Stimulated activated CD4-positive, alpha-beta T cell treated with anti-CD3 and anti-CD28 coated beads, Interleukin-12 subunit alpha, Interleukin-12 subunit beta, amount 100 ng/mL, for 48 hours (primary cell): Measurements from ENCODE around the gene CCM2.
A peak's percentile ranks its signal among the peaks of the same experiment; 100 is the strongest.
"Not testable (repeated sequence)": the region's sequence is repeated elsewhere in the genome, so short reads cannot be mapped to it uniquely, and the experiment has no call there.

Source experiments
- DNase-seq, 3 donors: peaks; one replicate each; pipeline ENCODE4 v3.0.0-alpha.2; 2020; ENCODE audit warnings: low read depth in 2 of 3, low spot score in 1 of 3

CCM2 gene

GRCh38 chr7:45098983-45099839, 99.2 kb downstream of the CCM2 start:
- no peak for DNase-seq

GRCh38 chr7:45099891-45100760, 100.1 kb downstream of the CCM2 start:
- DNase-seq, result no peak

- no peak for DNase-seq
Measured at GRCh38 chr7:45100761-45101480, 100.9 kb downstream of the CCM2 start.

DNA sequence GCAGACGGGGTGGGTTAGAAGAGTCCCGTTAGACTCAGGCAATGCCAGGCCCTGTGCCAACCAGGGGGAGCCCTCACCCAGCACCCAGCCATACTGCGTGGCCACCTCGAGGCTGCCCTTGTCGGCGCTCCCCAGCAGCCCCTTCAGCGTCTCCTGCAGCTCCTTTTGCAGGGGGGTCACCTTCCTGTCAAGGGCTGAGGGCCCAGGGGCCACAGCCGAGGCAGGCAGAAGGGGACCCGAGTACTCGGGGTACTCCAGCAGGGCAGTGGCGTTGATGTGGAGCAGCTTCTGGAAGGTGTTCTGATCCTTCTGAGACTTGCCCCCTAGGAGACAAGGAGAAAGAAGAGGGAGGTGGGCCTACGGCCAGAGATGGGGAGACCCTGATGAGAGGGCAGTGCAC, 101.7 kb downstream of the CCM2 start:
- no peak for DNase-seq

DNA sequence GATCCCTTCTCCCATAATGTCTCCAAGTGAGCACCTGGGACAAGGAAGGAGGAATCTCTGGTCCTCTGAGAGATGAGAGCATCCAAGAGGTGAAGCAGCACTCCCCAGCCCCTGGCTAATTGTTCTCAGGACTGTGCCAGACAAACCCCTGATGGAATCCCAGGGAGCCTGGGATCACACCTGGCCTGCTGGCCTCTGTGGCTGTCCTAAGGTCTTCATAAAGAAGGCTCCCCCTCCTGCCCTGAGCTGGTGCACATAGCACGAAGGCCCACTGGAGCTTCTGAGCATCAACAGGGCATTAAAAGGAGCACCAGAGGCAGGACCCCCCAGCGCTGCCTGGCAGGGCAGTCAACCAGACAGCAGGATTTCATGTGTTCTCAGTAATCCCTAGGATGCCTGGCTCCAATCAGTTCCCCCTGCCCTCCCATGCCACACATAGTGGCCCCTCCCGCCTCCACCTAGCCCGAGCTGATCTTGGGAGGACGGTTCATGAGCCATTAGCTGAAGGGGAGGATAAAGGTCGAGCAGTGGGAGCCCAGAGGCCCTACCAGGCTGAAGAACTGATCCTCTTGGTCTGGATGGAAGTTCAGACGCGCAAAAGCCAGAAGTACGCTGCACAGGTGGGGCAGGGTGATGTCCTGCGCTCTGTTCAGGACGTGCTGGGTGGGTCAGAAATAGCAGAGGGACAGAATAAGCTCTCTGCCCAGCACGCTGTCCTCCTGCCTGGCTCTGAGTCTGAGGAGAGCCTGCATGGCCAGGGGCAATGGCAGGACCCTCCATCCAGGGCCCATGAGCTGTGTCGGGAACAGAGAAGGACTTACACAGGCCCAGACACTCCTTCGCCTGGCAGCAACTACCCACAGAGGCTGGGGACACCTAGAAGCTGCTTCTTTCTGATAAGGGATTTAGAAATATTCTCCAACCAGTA, 103.0 kb downstream of the CCM2 start:
- no peak for DNase-seq

DNA sequence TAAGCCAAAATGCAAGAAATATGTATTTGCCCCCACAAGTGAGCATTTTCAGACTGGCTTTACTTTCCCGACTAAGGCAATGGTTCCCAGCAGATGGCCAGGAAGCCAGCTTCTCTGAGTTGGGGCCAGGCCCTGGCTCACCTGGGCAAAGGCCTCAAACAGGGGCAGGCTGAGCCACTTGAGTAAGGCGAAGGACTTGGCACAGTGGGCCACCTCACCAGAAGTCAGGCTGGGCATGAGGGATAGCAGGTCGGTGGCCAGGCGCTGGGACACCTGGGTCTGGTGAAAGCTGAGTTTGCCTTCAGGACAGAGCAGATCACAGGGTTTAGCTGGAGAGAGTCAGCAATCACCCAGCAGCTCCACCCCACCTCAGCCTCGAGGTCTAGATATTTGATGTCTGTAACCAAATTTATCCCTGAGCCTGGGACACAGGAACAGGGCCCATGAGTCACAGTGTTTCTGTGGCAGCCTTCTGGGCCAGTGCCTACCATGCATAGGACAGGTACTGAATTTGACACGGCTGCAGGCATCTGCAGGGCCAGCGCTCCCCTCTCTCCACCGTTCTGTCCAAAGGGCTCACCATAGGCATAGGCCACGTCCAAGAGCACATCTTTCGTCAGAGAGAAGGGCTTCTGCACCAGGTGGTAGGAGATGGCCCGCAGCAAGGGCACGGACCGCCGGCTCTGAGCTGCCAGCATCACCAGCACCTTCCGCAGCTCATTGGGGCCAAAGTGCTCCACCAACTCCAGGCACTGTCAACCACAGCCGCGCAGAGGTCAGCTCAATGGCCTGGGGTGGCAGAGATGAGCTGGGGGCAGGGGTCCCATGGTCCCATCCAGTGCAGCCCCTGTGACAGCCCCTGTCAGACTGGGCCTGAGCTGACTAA, 104.2 kb downstream of the CCM2 start:
- no peak for DNase-seq

DNA sequence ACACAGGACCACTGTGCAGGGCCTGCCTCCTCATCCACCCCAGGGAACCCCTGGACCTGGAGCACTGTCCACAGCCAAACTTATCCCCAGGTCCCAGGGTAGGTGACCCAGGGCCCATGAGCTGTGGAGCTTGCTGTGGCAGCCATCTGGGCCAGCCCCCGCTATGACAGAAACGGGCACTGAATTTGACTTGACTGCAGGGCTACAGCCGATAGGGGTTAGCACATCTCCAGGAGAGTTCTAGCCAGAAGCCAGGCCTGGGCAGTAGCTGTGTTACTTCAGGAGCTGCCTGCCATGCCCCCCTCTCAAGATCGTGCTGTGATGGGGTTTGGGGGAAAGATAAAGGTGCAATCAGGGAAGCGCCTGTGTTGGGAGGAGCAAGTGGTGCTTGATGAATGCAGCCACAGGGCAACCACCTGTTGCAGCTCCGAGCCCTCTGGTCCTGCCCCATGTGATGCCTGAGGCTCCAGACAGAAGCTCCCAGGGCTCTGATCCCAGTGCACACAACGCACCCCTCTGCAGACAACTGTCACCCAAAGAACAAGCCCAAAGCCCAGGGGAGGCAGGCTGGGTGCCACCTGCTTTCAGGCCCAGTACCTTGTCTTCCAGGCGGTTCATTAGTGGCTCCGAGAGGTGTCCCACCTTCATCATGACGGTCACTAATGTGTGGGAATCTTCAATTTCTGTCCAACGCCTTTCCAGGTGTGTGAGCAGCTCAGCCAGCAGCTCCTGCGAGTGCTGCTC, 105.0 kb downstream of the CCM2 start:
- DNase-seq, result no peak

GRCh38 chr7:45105588-45106188, 105.7 kb downstream of the CCM2 start:
- DNase-seq, result no peak

- no peak for DNase-seq
Measured at GRCh38 chr7:45106820-45107219, 106.8 kb downstream of the CCM2 start.

- no peak for DNase-seq
Measured at GRCh38 chr7:45107356-45107755, 107.4 kb downstream of the CCM2 start.

DNA sequence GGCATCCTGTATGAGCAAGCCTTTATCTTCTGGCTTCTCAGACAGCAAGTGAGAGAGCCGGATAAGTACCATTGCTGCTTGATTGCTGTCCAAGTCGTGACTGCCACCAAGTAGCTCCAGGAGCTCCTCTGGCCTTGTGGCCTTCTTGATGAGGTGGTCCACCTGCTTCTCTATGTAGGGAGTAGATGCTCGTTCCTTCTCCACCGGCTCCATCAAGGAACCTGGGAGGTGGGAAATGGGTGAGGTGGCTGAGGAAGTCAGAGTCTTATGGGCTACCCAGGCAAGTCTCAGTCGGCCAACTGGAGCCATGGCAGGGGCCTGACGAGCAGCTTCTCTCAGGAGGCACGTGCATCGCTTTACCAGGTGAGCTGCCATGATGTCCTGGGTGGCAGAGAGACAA, 108.9 kb downstream of the CCM2 start:
- no peak for DNase-seq

DNA sequence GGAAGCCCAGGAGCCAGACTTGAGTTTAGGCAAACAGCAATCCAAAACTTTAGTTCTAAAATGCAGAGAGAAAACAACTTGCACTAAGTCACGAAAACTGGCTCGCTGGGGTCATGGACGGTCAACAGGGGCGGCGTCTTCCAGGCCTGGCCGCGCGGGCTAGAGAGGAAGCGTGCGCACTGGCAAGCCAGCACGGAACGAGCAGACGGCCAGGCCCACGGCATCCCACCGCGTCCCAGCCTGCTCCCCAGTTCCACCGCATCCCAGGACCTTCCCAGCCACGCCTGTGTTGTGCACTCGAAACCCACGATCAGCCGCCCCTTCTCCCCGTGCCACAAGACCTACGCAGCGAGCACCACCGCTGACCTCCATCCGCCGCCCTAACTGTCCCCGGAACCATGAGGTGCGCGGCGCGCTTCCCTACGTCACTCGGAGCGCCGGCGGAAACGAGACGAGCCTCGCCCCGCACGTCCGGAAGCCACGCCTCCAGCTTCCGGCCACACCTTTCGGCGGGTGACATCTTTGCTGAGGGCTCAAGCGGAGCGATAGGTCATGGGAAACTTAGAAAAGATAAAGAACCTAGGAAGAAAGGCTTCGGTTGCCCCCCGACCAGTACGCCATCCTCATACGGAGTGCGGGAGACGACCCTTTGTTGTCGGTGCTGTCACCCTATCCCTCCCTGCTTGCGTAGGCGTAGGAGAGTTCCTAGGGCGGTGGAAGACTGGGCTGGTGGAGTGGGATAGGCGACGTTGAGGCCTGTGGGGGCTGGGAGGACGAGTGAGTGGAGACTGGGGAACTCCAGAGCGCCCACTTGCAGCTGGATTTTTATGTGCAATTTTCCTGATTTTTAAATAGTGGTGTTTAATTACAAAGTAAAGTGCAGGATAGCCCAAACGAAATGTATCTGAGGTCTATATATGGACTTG, 111.6 kb downstream of the CCM2 start, which contains the start of gene TBRG4:
TBRG4 (minus strand) TSS at position 400 of the 926 bp plus-strand sequence. CDS start 2,460 bp downstream, outside the sequence.
- peak; percentile 88 to 93 (median 90) for DNase-seq

DNA sequence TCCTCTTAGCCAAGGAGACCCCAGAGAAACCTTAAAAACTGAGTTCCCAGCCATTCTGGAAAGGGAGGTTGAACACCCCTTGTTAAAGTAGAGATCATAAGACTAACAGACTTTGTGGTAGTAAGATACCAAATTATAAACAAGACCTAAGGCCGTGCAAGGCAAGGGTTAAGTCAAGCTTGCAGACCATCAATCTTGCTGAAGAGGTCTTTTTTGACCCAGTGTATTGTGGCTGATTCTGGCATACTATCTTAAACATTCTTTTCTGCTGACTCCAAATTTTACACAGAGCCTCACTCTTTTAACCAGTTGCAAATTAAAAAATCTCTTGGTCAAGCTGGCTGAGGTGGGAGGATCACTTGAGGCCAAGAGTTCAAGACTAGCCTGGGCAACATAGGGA, 112.6 kb downstream of the CCM2 start:
- DNase-seq, result no peak

DNA sequence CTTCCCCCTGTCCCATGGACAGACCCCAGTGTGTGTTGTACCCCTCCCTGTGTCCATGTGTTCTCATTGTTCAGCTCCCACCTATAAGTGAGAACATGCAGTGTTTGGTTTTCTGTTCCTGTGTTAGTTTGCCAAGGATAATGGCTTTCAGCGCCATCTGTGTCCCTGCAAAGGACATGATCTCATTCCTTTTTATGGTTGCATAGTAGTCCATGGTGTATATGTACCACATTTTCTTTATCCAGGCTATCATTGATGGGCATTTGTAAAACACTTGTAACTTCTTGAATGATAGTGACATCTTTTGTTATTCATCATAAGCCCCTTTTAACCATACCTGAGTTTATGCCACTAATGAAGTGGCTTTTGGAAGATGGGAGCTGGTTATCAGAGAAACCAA, 114.3 kb downstream of the CCM2 start:
- DNase-seq, result not testable (repeated sequence)

DNA sequence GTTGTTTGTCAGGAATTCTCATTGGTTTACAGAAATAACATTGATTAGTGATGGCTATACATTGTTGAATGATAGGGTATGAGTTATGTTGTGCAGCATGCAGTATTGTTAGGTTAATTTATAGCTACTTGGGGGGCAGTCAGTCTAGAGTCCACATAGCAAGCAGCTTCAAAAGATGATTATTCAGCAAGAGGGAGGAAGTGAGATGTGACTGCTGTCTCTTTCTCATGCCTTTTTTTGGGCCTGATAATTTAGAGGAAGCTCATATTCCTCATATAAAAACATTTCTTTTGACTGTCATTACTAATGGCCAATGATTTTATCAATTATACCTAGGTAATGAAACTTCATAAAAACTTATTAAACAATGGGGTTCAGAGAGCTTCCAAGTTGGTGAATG, 114.9 kb downstream of the CCM2 start:
- DNase-seq, result no peak

DNA sequence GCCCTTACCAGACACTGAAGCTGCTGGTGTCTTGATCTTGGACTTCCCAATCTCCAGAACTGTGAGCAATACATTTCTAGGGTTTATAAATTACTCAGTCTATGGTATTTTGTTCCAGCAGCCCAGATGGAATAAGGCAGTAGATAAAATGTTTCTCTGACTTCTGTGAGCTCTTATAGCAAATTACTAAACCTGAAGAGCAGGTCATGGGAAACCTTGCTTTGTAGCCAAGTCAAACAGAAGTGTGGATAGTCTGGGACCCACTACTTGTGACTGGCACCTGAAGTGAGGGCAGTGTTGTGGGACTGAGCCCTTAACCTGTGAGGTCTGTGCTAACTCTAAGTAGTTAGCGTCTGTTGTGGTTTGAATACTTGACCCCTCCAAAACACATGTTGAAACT, 116.0 kb downstream of the CCM2 start:
- no peak for DNase-seq

- DNase-seq, result no peak
Measured at GRCh38 chr7:45117582-45117981, 117.6 kb downstream of the CCM2 start.
